Retina (tissue), 1 donor: Measurements from ENCODE around the gene SRSF3.
"Not testable (repeated sequence)": the region's sequence is repeated elsewhere in the genome, so short reads cannot be mapped to it uniquely, and the experiment has no call there.

ENCODE experiments used
- DNase-seq: peaks from one replicate; pipeline ENCODE4 v3.0.0-alpha.2; 2016

The SRSF3 gene

DNA sequence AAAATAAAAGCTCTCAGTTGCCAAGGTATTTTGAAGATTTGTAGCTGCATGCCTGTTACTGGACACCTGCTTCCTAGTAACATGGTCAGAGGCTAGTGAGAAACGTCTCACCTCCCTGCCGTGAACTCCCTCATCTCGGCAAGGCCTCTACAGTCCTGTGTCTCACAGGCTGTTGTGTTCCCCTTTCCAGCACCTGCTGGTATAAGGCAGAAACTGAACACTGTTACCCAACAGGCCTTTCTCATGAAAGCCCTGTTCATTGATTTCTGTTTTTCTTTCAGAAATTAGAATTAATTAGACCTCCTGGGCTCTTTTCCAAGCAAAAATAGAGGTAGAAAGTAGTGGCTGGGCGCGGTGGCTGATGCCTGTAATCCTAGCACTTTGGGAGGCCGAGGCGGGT is 17.6 kb upstream of the SRSF3 start:
- DNase-seq = no peak

DNA sequence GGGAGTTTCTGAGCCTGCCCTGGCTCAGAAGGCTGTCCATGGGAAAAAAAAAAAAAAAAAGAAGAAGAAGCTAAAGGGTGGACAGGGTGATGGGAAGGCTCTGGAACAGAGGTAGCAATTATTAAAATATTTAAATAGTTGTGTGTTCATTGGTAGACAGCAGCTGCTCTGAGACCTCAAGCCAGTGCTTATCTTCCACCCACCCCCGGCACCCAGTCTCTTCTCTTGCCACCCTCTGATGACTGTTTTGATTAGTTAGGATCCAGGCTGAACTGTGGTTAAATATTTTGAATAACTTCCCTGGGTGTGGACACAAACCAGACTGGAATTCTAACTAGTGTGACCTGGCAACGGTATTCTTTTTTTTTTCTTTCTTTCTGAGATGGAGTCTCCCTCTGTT is 16.9 kb upstream of the SRSF3 start:
- DNase-seq = no peak

DNA sequence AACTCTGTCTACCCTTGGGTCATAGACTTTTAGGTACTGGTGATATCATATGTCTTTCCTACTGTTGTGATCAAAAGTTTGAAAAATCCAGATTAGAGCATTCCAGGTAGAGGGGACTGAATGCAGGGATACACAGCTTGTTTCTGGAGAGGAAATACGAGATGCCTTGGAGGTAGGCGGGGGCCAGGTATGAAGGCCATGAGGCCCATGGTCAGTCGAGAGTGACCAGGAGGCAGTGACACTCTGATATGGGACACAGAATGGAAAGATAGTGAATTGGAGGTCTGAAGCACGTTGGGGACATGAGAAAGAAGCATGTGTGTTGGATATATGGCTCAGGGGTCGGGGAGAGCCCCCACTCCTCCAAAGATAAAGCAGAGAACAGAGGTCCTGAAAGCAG is 16.1 kb upstream of the SRSF3 start:
- no peak for DNase-seq

DNA sequence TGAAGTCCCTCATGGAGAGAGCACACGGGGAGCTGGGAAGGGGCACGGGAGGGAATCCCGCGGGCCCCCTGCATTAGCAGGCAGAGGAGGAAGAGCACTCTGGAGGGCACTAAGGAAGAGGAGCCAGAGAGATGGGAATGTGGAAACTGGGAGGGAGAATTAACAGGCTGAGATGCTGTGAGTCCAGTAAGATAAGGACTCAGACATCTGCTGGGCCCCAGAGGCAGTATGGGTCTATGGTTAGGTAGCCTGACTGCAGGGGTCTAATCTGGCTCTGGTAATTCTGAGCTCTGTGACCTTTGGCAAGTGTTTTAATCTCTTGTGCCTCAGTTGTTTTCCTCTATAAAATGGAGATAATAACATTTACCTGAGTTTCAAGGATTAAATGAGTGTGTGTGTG is 15.7 kb upstream of the SRSF3 start:
- DNase-seq = no peak

DNA sequence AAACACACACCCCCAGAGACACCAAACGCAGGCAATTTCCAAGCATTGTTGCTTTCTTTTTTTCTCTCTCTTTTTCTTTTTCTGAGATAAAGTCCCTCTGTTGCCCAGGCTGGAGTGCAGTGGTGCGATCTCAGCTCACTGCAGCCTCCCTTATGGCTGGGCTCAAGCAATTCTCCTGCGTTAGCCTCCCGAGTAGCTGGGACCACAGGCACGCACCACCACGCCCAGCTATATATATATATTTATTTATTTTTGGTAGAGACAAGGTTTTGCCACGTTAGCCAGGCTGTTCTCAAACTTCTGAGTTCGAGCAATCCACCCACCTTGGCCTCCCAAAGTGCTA is 14.0 kb upstream of the SRSF3 start:
- no peak for DNase-seq

DNA sequence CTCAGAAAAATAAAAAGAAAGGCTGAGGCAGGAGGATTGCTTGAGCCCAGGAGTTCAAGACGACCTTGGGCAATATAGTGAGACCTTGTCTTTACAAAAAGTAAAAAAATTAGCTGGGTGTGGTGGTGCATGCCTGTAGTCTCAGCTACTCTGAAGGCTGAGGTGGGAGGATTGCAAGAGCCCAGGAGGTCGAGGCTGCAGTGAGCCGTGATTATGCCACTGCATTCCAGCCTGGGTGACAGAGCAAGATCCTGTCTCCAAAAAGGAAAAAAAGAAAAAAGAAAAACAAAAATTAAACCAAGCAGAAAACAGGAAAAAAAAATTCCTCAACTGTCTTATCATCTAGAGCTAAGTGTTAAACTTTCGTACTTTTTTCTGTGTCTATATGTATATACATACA is 12.4 kb upstream of the SRSF3 start:
- DNase-seq = no peak

DNA sequence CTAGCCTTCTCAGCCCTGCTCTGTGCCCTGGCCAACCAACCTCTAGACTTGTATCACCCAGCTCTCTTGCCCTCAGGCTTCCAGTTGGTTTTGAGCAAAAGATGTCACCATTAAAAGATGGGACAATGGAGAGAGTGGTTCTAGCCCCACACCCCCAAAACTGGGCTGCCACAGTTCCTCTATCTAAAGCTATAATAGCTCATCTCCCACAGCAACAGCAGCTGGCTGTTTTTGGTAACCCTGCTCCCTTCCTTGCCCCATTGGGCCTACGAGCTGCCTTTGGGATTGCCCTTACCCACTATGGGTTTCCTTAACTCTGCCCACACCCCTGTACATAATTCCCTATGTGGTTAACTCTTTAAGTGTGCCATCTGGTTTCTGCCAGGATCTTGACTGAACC is 7.6 kb upstream of the SRSF3 start:
- DNase-seq = no peak

DNA sequence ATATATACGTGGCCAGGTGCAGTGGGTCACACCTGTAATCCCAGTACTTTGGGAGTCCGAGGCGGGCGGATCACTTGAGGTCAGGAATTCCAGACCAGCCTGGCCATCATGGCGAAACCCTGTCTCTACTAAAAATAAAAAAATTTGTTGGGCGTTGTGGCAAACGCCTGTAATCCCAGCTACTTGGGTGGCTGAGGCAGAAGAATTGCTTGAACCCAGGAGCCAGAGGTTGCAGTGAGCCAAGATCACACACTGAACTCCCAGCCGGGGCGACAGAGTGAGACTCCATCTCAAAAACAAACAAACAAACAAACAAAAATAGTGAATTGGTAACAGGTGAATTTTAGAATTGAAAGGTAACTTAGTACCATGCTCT is 5.1 kb upstream of the SRSF3 start:
- not testable (repeated sequence) for DNase-seq

DNA sequence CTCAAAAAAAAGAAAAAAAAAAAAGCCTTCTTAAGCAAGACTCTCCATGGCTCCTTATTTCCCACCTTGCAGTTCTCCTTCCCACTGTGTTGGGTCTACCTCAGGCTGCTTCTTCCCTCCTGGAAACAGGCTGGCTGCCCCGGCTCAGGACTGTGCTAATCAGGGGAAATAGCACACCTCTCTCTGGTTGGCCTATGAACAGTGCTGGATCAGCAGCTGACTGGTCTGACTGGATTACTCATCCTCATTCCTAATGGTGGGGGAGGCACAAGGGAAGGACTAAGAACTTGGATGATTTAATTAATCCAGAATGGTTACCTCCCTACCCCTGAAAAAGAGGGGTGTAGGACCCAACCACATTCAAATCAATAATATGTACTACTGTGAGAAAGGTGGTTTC is 3.9 kb upstream of the SRSF3 start:
- no peak for DNase-seq

DNA sequence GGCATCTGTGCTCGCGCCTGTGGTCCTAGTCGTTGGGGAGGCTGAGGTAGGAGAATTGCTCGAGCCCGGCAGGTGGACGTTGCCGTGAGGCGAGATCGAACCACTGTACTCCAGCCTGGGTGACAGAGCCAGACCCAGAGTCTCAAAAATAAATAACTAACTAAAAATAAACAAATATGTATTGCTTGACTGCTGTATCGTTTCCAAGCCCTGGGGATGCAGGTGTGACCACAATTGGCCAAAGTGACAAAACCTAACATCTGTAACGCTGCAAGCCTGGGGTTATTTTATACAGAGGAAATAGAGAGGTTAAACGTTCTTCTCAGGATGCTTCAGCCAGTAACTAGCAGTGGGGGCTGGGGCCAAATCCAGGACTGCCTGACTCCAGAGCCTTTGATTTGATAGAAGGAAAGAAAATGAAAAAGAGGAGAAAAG is 1.9 kb upstream of the SRSF3 start:
- DNase-seq = no peak

DNA sequence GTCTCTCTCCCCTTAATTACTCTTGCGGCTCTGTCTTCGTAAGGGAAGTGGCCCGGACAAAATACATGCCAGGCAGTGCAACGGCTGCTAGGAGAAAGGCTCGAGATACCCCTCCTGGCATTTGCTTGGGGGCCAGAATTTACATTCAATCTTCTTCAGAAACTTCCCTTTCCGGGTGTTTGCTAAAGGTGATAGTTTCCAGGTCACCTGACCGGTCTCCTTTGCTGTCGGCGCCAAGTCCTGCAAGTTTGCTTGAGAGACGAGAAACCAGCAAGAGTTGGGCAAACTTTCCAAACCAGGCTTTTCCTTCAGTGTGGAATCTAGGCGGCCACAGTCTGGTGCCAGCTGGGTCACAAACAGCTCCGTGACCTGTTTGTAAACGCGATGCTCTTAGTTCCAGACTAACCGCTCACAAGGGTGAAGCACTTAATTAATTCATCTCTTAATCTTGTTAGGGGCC is 563 bp upstream of the SRSF3 start:
- no peak for DNase-seq

DNA sequence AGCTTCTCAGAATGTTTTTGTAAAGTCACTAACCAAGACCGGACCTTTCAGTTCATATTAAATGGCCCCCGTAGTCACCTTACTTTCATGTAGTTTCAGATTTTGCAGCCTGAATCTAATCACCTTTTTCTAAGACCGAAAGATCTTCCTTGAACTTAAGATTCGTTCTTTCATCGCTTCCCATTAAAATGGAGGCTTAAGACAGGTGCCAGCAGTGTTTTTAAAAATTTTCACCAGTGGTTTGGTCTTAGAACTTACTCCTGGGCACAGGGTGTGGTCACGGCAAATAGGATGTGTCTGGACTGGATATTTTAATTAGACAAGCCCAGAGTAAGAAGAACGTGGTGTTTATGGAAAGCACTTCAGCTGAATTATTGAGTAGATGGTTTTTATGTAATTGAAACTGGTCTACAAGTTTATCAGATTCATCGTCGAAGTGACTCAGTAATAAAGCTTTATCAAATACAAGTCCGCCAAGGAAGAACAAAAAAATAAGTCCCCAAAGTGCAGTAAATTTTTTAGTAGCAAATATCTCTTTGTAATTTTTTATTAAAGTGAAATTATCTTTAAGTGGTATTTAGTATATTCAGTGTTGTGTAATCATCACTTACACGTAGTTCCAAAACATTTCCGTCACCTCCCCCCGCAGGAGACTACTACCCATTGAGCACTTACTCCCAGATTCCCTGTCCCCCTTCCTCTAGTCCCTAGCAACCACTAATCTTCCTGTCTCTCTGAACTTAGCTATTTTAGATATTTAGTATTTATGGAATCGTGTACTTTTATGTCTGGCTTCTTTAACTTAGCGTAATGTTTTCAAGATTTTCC is 868 bp downstream of the SRSF3 start:
- DNase-seq = peak; percentile 52

DNA sequence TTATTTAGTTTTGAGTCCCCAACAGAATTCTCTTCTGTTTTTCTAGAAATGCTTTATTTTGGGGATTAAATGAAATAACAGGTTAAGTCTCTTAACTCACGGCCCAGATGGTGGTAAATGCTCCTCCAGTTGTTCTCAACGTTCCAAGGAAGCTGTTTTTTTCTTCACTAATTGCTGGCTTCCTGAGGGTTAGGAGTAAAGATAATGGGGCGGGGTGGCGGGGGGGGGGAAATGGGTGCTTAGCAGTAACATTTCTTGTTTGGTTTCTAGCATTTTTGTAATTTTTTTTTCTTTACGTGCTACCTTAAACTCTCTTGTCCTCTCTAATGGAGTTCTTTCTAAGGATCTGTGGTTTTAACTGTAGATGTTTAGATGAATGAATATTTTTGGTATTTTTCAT is 2.2 kb downstream of the SRSF3 start:
- DNase-seq = no peak

DNA sequence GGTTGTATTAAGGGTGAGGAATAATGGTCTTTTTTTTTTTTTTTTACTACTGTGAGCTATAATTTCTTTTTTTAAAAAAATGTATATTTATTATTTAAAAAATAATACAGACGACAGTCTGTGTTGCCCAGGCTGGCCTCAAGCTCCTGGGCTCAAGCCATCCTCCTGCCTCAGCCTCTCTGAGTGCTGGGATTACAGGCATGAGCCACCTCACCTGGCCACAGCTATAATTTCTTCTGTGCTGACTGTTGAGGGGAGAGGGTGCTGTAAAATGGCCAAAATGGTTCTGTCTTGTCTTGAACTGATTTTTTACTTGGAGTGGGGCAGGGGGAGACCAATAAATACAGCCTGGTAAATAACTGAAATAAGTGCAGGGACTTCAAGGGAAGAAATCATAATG is 3.6 kb downstream of the SRSF3 start:
- no peak for DNase-seq

DNA sequence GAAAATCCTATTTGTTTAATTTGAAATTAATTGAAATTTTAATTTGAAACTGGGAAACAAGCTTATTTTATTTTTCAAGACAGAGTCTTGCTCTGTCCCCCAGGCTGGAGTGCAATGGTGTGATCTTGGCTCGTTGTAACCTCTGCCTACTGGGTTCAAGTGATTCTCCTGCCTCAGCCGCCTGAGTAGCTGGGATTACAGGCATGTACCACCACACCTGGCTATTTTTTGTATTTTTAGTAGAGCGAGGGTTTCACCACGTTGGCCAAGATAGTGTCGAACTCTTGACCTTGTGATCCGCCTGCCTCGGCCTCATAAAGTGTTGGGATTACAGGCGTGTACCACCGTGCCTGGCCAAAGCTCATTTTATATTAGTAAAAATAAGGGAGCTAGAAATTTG is 4.2 kb downstream of the SRSF3 start:
- DNase-seq = no peak

DNA sequence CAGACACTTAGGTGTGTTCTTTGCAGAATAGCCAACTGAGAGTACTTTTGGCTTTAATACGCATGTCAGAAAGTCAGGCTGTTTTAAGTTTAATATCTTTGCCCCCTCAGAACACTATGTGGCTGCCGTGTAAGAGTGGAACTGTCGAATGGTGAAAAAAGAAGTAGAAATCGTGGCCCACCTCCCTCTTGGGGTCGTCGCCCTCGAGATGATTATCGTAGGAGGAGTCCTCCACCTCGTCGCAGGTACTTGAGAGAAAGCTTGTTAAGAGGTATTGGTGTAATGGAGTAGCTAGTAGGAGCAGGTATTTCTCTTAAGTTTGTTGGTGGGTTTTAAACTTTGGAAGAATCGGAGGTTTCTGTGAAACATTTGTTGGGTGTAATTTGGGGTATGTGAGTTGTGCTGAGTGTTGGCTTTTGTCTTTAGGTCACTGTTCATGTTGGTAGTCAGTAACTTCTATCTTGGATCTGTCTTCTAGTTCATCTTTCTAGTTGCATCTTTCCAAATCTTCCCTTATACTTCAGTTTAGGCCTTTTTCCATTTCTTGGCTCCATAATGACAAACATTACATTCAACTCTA is 4.7 kb downstream of the SRSF3 start:
- DNase-seq = no peak

DNA sequence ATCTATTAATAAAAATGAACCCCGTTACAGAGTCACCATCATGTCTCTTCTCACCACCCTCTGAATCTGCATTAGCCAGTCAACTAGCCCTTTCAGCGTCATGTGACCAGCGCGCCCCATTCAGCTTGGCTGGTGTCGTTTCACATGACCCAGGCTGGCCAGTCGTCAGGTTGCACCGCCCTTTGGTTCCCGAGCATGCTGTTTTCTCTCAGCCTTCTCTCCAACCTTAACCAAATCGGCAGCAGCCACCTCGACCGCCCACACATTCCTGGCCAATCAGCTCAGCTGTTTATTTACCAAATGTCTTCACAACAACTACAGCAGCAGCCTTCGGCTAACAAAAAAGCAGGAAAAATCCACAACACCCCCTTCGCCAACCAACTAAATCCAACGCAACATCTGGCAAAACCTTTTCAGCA is 5.6 kb downstream of the SRSF3 start:
- no peak for DNase-seq

DNA sequence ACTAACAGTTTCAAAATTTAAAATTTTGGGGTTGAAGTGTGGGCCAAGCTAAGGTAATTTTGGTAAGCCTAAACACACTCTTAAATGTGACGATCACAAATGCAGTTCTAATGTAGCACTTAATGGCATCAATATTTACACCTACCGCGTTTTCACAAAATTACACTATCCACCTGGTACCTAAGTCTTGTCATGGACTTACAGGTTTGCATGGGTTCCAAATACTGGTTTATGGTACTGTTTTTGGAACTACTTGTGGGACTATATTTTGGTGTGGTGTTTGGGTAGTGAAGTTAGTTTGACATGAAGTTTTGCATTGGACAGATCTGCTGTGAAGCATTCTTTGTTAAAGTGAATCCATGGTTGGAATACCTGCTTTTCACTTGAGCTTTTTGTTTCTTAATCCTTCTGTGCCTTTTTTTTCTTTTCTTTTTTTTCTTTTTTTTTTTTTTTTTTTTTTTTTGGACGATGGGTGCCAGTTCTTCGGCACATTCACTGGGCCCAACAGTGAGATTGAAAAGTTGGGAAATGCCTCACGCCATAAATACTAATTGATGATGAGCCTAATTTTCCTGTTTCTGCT is 6.5 kb downstream of the SRSF3 start:
- no peak for DNase-seq

DNA sequence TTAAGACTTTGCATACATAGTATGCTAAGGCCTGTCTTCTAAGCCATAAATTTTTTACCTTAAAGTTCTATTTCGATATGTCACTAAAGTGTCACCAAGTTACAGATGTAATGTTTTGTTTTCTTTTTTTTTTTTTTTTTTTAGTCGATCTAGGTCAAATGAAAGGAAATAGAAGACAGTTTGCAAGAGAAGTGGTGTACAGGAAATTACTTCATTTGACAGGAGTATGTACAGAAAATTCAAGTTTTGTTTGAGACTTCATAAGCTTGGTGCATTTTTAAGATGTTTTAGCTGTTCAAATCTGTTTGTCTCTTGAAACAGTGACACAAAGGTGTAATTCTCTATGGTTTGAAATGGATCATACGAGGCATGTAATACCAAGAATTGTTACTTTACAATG is 7.7 kb downstream of the SRSF3 start:
- not testable (repeated sequence) for DNase-seq

DNA sequence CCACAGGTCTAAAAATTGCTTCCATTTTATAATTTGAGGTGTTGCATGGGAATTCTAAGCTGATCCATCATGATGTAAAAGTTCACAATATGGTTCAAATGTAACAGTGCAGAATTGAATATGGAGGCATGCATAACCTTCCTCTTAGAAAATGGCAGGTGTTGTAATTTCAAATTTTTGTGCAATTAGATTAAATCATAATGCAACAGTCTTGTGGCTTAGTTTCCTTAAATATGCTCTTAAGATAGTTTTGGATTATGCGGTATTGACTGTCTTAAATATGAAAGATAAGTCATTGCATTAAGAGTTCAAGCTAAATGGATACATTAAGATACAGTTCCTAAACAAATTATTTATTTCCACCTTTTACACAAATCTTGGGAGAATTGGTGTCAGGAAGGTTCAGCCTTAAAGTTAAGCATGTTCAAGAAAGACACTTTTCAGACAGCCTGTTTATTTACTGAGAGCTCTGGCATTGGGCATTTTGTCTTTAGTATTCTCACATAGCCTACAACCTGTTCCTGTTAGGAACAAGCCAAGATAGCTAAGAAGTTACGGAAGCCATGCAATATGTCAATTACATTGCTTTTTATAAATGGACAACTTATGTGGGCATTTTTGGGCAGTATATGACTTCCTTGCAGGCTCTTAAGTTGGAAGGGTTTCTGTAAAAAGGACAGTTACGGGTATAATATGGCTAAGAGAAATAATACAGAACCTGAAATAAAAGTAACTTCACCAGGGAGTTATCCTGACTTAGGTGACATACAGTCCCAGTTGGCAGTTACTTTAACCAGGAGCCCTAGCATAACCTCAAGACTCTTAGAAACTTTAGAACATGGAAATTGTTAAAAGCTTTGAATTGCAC is 9.3 kb downstream of the SRSF3 start:
- no peak for DNase-seq

DNA sequence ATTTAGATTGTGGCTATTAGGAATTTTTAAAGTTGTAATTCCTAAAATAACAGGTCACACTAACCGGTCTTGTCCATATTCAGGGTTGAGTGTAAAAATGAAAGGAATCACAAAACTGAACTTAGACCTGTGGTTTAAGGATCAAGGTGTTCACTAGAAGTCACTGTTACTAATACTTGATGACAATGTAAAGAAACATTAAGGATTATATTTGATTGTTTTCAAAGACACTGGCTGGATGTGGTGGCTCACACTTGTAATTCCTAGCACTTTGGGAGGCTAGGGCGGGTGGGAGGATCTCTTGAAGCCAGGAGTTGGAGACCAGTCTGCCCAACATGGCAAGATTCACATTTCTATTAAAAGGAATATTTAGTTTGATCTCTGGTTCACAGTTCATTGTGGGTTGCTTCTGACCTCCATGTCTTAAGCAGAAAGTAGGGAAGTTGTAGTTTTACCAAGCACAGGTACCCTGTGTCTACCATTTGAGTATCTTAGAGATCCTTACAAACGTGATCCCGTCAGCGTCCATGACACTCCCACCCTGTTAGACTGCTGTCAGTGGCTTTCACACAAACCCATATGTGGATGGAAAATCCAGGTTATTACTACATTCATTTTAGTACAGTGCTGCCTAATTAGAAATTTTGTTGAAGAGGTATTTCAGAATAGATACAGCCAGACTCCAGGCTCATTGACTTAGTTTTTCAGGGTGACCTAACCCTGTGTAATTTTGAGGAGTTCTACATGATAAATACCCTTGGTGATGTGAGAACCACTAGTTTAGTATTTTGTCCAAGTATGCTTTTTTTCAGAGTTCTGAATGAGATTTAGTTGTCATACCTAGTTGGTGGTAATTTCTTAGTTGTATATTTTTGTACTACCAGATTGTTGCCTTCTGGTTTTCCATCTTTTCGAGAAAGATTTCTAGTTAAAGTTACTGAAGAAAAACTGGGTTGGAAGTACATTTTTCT is 10.2 kb downstream of the SRSF3 start:
- DNase-seq = no peak

DNA sequence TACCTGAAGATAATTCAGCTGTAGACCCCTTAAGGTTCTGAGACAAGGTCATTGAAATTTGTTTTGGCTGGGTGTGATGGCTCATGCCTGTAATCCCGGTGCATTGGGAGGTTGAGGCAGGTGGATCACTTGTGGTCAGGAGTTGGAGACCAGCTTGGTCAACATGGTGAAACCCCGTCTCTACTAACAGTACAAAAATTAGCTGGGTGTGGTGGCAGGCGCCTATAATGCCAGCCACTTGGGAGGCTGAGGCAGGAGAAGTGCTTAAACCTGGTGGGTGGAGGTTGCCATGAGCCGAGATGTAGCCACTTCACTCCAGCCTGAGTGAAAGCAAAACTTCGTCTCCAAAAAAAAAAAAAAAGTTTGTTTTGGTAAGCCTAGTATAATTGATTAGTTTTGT is 11.0 kb downstream of the SRSF3 start:
- no peak for DNase-seq
